ENCODE data around the gene RNF149.
A peak's percentile ranks its signal among the peaks of the same experiment; 100 is the strongest.

Gene RNF149

DNA sequence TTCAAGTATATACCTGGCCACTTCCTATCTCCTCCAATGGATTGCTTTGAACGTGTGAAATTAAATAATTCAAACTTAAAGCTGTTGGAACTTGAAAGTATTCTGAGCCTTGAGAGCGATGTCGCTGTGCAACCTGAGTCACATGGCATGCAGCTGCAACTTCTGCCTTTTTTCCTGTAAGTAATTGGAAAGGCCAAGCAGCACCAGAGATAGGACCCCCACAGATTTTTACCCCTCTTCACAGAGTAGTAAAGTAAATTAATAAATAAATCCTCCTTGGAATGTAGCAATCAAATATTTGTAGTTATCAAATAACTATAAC lies 3.2 kb upstream of the RNF149 start:
- DNase-seq (ENCODE audit: insufficient read length, low spot score) (no peak), FAIRE-seq (no peak)
- TF ChIP-seq POLR2A (IDR thresholded peaks at IDR 0.05; ENCODE audit: low read depth, low read length), result no peak
- no peak for TF ChIP-seq SPI1 (IDR thresholded peaks at IDR 0.05; ENCODE audit: low read depth, low read length)
- no peak for TF ChIP-seq PAX5 (IDR thresholded peaks at IDR 0.05; ENCODE audit: insufficient read depth, low read length, severe bottlenecking)

GRCh38 chr2:101310834-101311695 lies 2.6 kb upstream of the RNF149 start:
- TF ChIP-seq TAF1 (IDR thresholded peaks at IDR 0.05; ENCODE audit: low read depth, low read length) (no peak), PAX5 (IDR thresholded peaks at IDR 0.05; ENCODE audit: insufficient read depth, low read length, severe bottlenecking) (no peak), POLR2AphosphoS5 (IDR thresholded peaks at IDR 0.05; ENCODE audit: low read depth, low read length) (no peak), SPI1 (IDR thresholded peaks at IDR 0.05; ENCODE audit: low read depth, low read length) (no peak), POU2F2 (IDR thresholded peaks at IDR 0.05; ENCODE audit: low read depth, low read length) (no peak), POLR2A (IDR thresholded peaks at IDR 0.05; ENCODE audit: low read depth, low read length) (no peak)
- FAIRE-seq, result no peak
- DNase-seq (ENCODE audit: insufficient read length, low spot score), result no peak

DNA sequence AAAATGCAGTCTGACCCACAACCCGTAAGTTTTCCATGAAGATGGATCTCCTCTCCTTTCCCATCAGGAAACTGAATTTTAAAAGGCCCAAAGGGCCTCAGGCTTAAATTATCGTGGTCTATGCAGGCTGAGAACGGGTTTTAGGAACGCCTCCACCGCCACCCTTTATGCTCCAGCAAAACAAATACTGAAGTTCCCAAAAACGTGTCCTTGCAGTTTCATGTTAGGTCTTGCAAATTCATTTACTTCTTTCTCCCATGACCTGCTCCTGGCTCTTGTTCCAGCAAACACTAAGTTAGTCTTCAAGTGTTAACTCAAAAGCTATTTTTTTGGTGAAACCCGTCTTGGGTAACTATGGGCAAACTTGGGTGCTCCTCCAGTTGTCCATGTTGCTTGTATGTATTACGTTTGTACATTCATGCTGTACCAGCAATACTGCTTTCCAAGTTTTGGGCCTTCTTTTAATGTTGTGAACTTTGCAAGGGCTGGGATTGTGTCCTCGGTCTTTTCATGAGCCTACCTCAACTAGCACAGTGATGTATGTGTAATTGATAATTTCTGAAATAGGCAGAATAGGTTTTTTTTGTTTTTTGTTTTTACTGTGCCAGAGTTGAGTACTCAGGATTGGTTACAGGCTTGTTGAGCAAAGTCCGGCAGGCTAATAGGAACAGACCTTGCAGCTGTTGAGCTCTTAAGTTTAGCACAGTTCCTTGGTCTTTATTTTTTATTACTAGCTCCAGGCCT lies 1.8 kb upstream of the RNF149 start:
- no peak for DNase-seq (ENCODE audit: insufficient read length, low spot score)
- no peak for FAIRE-seq
- no peak for TF ChIP-seq TAF1 (IDR thresholded peaks at IDR 0.05; ENCODE audit: low read depth, low read length)
- no peak for TF ChIP-seq POU2F2 (IDR thresholded peaks at IDR 0.05; ENCODE audit: low read depth, low read length)
- no peak for TF ChIP-seq SPI1 (IDR thresholded peaks at IDR 0.05; ENCODE audit: low read depth, low read length)
- TF ChIP-seq POLR2A (IDR thresholded peaks at IDR 0.05; ENCODE audit: low read depth, low read length), result no peak
- TF ChIP-seq POLR2AphosphoS5 (IDR thresholded peaks at IDR 0.05; ENCODE audit: low read depth, low read length), result no peak
- TF ChIP-seq PAX5 (IDR thresholded peaks at IDR 0.05; ENCODE audit: insufficient read depth, low read length, severe bottlenecking), result no peak

- FAIRE-seq (no peak), DNase-seq (ENCODE audit: insufficient read length, low spot score) (peak; percentile 37)
- TF ChIP-seq POU2F2 (IDR thresholded peaks at IDR 0.05; ENCODE audit: low read depth, low read length) (no peak), POLR2AphosphoS5 (IDR thresholded peaks at IDR 0.05; ENCODE audit: low read depth, low read length) (no peak)
Observed at GRCh38 chr2:101307950-101308431, 510 bp downstream of the RNF149 start.

- FAIRE-seq (no peak), DNase-seq (ENCODE audit: insufficient read length, low spot score) (no peak)
- TF ChIP-seq POLR2A (IDR thresholded peaks at IDR 0.05; ENCODE audit: low read depth, low read length) (no peak), TAF1 (IDR thresholded peaks at IDR 0.05; ENCODE audit: low read depth, low read length) (no peak), PAX5 (IDR thresholded peaks at IDR 0.05; ENCODE audit: insufficient read depth, low read length, severe bottlenecking) (no peak), POLR2AphosphoS5 (IDR thresholded peaks at IDR 0.05; ENCODE audit: low read depth, low read length) (no peak), POU2F2 (IDR thresholded peaks at IDR 0.05; ENCODE audit: low read depth, low read length) (no peak), SPI1 (IDR thresholded peaks at IDR 0.05; ENCODE audit: low read depth, low read length) (no peak)
Observed at GRCh38 chr2:101307503-101307902, 998 bp downstream of the RNF149 start.

DNA sequence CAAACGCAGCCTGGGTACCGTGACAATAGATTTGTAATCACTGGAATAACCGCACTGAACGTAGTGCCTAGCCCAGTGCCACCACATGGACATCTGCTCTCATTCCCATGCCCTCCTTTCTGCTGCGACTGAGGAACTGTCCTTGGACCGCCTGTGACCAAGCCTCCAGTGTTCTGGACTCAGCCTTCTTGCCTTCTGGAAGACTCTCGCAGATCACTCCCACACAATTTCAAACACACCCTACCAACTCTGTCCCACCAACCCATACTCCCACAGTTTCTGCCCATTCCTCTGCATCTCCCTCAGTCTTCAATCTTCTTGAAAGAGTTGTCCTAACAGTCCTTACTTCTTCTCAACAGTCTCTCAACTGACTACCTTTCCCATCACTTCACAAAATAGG lies 2.1 kb downstream of the RNF149 start:
- FAIRE-seq (peak; percentile 9), DNase-seq (ENCODE audit: insufficient read length, low spot score) (no peak)
- no peak for TF ChIP-seq PAX5 (IDR thresholded peaks at IDR 0.05; ENCODE audit: insufficient read depth, low read length, severe bottlenecking)
- no peak for TF ChIP-seq POU2F2 (IDR thresholded peaks at IDR 0.05; ENCODE audit: low read depth, low read length)
- TF ChIP-seq SPI1 (IDR thresholded peaks at IDR 0.05; ENCODE audit: low read depth, low read length), result no peak
- TF ChIP-seq TAF1 (IDR thresholded peaks at IDR 0.05; ENCODE audit: low read depth, low read length), result no peak
- no peak for TF ChIP-seq POLR2AphosphoS5 (IDR thresholded peaks at IDR 0.05; ENCODE audit: low read depth, low read length)
- no peak for TF ChIP-seq POLR2A (IDR thresholded peaks at IDR 0.05; ENCODE audit: low read depth, low read length)

DNA sequence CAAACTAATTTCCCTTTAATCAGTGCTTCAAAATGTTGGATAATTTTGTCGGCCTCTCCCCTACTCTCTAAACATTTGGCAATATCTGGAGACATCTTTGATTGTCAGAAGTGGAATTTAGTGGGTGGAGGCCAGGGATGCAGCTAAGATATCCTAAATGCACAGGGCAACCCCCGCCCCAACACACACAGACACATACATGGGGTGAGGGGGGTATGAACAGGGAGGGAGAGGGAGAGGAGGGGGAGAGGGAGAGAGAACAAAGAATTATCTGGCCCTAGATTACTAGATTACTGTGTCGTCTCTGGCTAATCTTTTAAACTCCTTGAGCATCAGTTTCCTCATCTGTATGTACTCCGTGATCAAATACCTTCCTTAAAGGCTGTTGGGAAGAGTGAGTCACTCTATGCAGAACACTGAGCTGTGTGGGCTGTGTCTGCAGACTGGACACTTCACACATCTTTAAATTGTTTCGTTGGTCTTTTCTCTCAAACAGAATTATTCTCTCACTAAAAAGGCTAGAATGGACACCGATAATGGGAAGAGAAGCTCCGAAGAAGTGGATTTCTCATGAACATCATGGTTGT lies 2.9 kb downstream of the RNF149 start:
- DNase-seq (ENCODE audit: insufficient read length, low spot score), result no peak
- no peak for TF ChIP-seq TAF1 (IDR thresholded peaks at IDR 0.05; ENCODE audit: low read depth, low read length)
- TF ChIP-seq POLR2A (IDR thresholded peaks at IDR 0.05; ENCODE audit: low read depth, low read length), result no peak
- TF ChIP-seq SPI1 (IDR thresholded peaks at IDR 0.05; ENCODE audit: low read depth, low read length), result no peak
- no peak for TF ChIP-seq POU2F2 (IDR thresholded peaks at IDR 0.05; ENCODE audit: low read depth, low read length)
- no peak for TF ChIP-seq POLR2AphosphoS5 (IDR thresholded peaks at IDR 0.05; ENCODE audit: low read depth, low read length)
- TF ChIP-seq PAX5 (IDR thresholded peaks at IDR 0.05; ENCODE audit: insufficient read depth, low read length, severe bottlenecking), result no peak
- no peak for FAIRE-seq

GRCh38 chr2:101305035-101305434 lies 3.5 kb downstream of the RNF149 start:
- TF ChIP-seq SPI1 (IDR thresholded peaks at IDR 0.05; ENCODE audit: low read depth, low read length) (no peak), POLR2AphosphoS5 (IDR thresholded peaks at IDR 0.05; ENCODE audit: low read depth, low read length) (no peak), POU2F2 (IDR thresholded peaks at IDR 0.05; ENCODE audit: low read depth, low read length) (no peak), PAX5 (IDR thresholded peaks at IDR 0.05; ENCODE audit: insufficient read depth, low read length, severe bottlenecking) (no peak), TAF1 (IDR thresholded peaks at IDR 0.05; ENCODE audit: low read depth, low read length) (no peak), POLR2A (IDR thresholded peaks at IDR 0.05; ENCODE audit: low read depth, low read length) (no peak)
- DNase-seq (ENCODE audit: insufficient read length, low spot score) (no peak), FAIRE-seq (no peak)

- TF ChIP-seq POLR2AphosphoS5 (IDR thresholded peaks at IDR 0.05; ENCODE audit: low read depth, low read length) (no peak), PAX5 (IDR thresholded peaks at IDR 0.05; ENCODE audit: insufficient read depth, low read length, severe bottlenecking) (no peak), TAF1 (IDR thresholded peaks at IDR 0.05; ENCODE audit: low read depth, low read length) (no peak), POLR2A (IDR thresholded peaks at IDR 0.05; ENCODE audit: low read depth, low read length) (no peak), SPI1 (IDR thresholded peaks at IDR 0.05; ENCODE audit: low read depth, low read length) (no peak), POU2F2 (IDR thresholded peaks at IDR 0.05; ENCODE audit: low read depth, low read length) (no peak)
- no peak for FAIRE-seq
Observed at GRCh38 chr2:101303688-101304087, 4.8 kb downstream of the RNF149 start.

More at GRCh38 chr2:101303688-101304087, 4.8 kb downstream of the RNF149 start:
- no peak for DNase-seq (ENCODE audit: insufficient read length, low spot score)
